Fibroblast of peridontal ligament (primary cell): Measurements from ENCODE around the gene PNPLA7.

Experiments used
- DNase-seq: peaks from one replicate; pipeline ENCODE4 v3.0.0-alpha.2; 2010; ENCODE audit errors: extremely low read depth

PNPLA7 gene

DNA sequence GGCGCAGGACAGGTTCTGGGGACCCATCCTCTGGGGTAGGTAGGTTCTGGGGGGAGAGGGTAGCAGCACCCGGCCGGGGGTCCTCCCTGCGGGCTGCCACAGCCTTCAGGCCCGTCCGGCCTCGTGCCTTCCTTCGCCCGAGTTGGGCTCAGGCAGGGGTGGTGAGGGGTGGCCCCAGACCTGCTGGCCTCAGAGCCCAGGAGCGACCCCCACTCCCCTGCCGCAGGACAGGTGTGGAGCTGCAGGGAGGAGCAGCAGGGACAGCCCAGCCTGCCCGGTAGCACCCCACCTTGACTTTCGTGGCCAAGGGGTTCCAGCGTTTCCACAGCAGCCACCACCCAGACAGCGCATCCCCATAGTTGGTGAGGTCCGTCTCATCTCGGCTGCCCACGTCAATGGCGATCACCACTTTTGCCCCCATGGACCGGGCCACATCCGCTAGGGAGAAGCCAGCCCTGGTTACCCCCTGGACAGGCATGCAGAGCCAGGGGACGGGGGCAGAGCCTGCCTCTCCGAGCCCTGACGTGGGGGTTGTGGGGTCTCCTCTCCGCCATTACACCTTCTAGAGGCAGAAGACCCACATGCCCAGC lies 87.7 kb downstream of the PNPLA7 start:
- no peak for DNase-seq

DNA sequence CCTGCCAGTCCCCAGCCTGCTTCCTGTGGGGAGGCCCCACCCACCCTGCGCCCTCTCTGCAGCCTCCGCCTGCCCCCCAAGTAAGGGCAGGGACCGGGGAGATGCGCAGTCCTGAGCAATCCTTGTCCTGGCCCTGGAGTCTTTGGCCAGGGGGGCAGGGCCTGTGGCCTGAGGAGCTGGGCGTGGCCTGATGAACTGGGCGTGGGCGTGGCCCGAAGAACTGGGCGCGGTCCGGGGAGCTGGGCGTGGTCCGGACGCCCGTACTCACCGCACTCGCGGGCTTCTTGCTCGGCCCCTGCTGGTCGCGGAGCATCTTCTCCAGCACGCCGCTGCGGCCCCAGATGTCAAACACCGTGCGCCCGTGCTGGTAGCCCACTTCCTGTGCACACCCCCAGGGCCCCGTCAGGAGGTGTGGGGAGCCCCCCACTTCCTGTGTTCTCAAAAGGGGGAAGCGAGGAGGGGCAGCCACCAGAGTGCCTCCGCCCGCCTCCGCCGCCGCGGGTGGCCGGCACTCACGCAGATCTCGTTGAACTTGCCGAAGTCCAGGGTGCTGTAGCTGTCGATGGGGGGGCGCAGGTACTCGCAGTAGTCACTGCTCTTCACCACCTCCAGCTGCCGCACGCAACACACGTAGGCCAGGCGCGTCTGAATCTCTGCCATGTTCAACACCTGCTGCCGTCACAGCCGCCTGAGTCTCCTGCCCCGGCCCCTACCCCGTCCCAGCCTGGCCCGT lies 88.4 kb downstream of the PNPLA7 start:
- no peak for DNase-seq

DNA sequence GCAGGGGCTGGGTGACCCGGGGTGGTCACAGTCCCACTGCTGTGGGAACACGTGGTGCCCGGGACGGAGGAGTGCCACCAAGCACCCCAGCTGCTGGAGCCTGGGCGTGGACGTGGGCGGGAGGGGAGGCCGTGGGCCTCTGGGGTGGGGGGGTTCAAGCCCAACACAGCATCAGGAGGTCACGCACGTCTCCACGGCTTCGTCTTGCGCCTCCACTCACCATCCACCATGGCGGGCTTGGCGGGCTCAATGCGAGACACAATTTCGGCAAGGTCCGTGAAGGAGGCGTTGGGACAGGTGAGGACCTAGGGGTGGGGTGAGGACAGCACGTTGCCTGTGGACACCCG lies 88.9 kb downstream of the PNPLA7 start:
- no peak for DNase-seq

DNA sequence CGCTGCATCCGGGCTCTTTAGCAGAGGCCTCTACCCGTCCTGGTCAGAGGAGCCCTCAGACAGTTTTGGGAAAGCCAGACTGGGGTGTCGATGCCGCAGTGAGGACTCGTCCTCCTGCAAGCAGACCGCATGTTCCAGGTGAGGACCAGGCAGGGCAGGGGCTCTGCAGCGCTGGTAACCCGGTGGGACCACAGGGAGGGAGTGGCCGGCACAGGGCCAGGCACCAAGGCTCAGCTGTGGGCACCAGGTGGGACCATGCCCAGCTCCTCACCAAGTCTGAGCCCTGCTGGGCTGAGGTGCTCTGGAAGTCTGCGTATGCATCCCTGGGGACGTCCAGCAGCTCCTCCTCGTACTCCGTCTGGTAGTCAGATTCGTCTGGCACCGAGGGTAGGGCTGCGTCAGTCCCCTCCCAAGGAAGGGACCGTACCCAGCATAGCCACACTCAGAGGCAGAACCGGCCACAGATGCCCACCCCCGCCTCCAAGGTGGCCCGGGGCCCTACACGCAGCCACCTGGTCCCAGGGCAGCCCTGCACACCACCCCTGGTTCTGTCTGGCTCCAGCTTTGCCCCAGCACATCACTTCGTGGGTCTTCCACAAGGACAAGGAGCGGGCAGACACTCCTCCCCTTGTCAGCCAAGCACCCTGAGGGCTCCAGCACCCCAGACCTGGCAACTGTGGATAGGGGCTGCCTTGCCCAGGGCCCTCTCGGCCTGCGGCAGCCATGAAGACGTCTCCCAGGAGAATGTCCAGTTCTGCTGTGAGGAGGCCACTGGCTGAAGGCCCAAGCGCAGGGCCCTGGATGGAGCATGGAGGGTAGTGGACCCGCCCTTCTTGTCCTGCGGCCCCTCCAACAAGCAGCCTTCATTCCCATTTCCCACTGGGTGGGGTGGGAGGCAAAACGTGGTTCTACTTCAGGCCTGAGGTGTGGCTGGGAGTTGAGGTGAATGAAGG lies 89.6 kb downstream of the PNPLA7 start:
- no peak for DNase-seq

DNA sequence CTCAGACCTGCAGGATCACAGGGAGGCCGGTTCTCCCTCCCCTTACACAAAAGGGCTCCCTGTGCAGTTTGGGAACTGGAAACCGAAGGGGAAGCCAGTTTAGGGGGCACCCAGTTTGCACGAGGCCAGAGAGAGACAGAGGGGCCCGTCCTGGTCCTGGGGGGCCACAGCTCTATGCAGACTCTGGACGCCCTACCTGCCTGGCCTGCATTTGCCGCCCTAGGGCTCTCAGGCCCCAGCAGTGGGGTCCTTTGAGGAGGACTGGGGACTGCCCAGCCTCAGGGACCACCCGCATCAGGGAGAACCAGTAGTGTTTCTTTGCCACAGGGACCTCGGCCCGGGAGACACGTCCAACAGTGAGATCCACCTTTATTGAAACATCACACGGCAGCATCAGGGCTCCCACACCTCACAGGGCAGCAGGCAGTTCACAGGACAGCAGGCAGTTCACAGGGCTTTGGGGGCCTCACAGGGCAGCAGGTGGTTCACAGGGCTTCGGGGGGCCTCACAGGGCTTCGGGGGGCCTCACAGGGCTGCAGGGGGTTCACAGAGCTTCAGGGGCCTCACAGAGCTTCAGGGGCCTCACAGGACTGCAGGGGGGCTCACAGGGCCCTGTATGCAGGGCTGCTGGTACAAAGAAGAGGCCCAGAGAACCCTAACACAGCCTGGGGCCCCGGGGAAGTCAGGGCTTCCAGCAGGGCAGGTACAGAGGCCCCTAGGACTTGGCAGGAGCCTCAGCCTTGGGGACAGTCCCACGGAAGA lies 90.4 kb downstream of the PNPLA7 start:
- DNase-seq, result no peak

DNA sequence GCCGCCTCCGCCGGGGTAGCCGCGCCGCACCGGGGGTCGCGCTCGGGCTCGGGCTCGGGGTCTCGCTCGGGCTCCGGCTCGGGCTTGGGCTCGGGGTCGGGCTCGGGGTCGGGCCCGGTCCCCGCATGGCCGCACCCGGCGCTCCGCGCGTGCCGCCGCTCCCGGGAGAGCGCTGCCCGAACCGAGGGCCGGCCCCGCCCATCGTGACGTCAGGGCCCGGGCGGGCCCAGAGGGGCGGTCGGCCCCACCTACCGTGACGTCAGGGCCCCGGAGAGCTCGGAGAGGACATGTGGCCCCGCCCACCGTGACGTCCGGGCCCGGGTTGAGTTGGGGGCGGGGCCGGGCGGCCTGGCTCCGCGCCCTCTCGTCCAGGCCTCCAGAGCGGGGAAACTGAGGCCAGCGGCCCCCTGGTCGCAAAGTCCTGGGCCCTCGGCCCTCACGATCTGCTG lies 91.0 kb downstream of the PNPLA7 start, which contains the start of gene NSMF:
NSMF (minus strand) TSS at position 183 of the 449 bp plus-strand sequence. CDS start 232 bp downstream, outside the sequence.
- DNase-seq, result peak; percentile 82

DNA sequence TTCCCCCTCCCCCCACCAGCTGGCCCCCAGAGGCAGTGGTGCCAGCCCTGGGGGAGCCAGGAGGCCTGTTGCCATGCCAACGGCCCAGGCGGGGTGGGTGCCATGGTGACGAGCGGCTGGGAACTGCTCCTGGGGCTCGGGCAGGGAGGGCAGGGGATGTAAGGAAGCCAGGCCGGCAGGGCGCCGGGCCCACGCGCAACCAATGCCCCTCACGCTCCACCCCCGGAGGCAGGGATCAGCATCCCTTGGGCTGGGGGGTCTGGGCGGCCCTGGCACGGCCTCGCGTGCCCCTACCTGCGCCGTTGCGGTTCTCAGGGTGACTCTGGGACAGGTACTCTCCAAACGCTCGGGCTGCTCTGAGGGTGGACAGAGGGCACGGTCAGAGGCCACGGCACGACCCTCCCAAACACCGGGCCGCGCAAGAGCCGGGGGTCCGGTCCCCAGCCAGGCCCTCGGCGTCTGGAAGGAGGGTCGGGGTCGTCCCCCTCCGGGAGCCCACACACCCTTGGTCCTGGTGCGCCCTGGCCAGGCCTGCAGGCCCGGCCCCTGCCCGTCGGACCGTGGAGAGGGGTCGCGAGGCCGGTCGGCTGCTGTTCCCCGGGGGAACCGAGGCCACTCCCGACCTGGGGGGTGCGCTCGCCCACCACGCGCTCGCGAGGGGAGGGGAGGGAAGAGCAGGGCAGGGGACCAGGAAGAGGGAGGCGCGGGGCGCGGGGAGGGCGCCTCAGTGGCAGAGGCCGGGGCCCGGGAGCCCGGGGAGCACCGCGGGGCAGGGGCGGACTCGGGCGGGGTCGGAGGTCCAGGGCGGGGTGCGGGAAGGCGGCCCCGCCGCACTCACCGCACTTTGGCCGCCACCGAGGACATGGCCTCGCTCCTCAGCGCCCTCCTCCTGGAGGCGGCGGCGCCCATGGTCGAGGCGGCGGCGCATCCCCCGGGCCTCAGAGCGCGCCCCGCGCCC lies 91.7 kb downstream of the PNPLA7 start:
- DNase-seq, result no peak

DNA sequence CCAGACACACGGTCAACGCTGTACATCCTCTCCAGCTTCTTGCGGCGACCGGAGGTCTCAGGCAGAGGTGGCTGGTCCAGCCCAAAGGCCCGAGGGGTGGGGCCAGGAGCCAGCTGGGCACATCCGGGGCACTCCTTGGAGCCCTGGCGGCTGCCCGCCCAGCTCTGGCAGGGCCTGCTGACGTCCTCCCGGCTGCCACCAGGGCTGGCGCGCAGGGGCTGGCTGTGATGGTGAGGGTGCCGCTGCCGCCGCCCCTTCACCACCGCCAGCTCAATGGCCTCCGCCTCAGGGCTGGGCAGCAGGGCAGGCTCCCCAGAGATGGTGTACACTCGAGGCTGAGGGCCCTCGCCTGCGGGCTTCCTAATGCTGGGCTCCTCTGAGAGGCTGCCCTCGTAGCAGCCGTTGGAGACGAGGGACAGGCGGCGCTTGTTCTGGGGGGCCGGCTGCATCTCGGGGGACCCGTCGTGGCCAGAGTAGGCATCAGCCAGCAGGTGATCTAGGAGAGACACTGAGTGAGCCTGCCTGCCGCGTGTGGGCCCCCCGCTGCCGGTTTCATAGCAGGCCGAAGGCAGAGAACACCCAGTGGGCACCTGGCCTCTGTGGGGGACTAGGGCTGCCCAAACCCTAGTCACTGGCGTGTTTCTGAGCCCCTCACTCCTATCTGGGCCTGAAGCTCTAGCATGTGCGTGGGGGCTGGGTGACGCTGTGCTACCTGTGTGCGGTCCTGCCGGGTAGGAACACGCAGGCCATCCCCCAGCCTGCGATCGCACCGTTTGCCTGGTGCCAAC lies 92.6 kb downstream of the PNPLA7 start:
- no peak for DNase-seq

DNA sequence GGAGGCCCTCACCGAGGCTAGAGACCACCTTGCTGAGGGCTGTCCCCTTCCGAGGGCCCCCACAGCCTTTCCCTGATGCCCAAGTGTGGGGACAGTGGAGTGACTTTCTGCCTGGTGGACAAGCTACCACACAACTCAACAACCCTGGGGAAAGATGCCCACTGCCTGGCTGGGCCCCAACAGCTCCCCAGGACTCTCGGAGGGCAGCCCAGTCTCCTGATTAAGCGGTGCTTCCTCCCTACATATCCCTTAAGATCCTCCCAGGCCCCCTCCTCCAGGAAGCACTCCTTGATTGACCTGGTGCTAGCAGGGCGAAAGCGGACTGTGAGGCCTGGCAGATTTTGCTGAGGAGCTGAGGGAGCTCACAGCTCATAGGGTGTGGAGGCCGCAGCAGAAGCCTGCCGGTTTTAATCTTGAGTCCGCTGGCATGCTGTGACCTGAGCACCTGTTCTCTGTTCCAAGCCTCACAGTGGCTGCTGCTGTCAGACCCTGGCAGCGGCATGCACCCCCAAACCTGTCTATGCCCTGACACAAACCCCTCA lies 93.3 kb downstream of the PNPLA7 start:
- DNase-seq, result no peak

DNA sequence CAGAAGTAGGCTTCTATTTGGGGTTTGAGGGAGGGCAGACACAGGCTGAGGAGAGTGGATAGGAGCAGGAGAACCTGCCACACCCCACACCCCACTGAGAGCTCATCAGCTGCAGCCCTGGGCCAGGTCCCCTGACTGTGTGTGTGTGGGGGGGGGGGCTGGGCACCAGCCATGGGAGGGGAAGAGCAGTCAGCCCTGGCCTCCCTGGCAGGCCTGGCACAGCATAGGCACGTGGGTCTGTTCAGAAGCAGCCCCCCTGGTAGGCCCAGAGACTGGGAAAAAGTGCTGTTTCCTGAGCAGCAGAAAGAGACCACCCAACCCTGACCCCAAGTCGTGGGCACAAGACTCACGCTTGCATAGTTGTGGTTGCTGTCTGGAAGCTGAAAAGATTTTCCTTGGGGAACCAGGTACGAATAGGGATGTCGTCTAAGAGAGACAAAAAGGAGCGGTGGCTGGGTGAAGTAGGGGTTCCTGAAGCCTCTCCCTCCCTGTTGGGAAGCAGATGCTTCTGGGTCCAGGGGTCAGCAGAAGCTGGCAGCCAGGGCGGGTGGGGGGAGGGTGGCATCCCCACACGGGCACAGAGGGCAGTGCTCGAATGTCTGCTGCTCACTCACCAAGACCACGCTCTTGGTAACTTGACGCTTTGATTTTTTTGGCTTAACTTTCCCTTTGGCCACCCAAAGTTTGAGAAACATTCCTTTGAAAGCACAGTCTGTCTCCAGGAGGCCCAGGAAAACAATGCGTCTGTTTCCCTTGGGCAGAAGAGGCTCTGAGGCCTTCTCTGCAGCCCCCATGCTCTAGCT lies 93.9 kb downstream of the PNPLA7 start:
- peak; percentile 69 for DNase-seq

DNA sequence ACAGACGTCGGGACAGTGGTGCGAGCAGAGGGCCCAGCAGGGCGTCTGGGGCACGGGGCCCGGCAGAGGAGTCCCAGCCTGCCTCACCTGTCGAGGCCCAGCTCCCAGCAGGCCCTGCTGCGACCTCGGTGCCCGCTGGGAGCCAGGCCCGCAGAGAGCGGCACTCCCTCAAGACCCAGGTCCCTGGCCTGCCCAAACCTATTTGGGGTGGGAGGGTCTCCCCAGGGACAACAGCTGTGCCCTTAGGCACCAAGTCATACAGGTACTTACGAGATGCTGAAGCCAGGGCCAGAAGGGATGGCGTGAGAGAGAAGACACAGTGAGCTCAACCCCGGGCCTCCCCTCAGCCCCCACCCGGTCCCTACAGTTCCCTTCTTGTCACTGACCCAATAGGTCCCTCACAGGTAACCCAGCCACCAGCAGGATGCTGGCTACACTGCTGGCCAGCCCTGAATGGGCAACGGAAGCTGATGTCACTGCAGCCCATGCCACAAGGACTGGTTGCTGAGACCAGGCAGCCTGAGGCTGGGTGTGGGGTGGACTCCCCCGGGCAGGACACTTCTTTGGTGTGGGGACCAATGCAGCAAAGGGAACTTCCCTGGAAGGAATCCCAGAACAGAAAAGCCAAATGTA lies 94.7 kb downstream of the PNPLA7 start:
- no peak for DNase-seq

DNA sequence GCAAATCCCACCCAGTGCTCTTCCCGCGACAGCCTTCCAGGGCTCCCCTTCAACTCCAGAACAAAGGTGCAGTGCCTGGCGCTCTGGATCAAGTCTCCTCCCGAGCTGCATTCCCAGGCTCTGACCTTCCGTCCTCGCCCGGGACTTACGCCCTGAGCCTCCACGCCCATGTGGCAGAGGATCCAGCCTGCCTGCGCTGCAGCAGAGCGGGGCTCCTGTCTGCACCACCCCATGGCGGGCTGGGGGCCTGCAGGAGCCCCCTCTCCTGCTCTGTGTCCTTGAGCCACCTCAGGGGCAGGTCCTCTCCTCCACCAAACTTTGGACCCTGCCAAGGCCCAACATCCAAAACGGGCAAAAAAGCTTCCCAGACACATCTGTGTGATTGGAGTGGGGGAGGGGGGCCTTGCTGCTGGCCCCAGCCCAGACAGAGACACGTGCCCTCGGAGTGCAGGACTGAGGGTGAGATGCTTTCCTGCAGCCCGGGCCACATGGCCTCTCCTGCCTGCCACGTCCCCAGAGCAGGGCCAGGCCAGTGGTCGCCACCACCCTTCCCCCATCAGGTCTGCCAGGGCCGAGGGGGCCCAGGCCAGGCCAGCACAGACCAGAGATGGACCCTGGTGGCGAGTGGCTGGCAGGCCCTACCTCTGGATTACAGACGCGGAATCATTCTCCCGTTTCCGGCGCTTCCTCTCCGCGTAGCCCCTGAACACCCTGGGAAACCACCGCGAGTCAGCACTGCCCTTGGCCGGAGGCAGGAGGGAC lies 95.4 kb downstream of the PNPLA7 start:
- no peak for DNase-seq

DNA sequence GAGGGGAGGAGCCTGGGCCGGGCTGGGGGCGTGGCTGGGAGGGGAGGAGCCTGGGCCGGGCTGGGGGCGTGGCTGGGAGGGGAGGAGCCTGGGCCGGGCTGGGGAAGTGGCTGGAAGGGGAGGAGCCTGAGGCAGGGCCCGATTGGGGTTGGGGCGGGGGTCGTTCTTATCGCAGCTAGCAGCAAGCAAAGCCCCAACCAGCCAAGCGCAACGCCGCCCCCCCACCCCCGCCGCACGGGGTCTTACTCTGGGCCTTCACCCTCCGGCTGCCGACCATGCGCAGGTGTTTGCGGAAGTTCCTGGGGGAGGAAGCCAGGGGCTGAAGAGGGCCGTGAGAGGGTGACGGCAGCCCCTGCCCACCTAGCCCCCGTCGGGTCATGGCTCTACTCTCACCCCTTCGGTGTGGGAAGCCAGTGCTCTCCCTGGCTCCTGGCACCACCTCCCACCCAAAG lies 96.0 kb downstream of the PNPLA7 start:
- DNase-seq, result no peak

DNA sequence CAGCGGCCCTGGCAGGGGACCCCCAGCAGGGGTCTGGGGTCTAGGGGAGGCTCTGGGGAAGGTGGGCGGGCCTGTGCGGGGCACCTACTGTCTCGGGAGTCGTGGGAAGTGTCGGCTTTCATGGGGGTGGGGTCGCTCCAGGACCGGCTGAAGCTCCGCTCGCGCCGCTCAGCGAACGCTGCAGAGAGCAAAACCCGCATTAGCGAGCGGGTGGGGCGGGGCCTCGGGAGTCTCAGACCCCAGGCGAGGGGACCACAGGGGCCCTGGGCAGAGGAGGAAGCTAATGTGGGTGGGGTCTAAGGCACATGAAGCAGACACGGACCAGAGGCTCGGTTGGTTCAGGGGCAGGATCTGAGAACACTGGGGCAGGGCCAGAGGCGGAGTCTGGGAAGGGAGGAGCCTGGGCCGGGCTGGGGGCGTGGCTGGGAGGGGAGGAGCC lies 96.5 kb downstream of the PNPLA7 start:
- DNase-seq, result peak; percentile 37

DNA sequence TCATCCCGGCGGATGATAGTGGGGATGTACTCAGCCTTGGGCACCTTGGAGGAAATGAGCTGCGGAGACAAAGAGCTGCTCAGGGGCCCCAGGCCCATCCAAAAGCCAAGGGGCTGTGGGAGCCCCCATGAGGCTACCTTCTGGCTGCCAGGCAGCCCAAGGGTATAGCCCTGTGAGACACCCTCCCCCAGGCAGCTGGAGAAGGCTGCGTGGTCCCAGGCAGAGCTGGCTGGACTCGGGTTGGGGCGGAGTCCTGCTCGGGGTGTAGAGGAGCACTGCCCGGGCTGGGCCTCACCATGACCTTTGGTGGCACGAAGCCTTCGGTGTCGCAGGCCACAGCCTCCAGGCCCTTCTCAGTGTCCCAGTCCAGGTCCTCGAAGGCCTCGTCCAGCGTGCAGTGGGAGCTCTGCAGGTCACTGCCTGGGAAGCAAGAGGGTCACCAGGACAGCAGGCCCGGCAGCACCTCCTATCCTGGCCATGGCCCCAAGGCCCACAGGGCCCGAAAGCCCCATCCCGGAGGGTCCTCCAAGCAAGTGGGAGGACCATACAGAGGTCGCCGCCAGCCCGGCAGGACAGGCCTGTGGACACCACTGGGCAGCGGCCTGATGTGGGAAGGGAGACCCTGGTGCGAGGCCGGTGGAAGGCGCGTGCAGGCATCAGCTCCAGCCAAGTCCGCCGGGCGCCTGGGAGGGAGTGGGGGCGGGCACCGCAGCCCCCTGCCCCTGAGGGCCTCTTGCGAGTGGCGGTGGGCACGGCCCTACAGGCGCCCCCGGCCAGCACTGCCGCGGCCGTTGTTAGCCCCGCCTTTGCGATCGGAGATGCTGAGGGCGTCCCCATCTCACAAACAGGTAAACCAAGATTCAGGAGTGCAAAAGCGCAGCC lies 97.2 kb downstream of the PNPLA7 start:
- DNase-seq, result no peak
